Inflammatory macrophage treated with lipopolysaccharide for 4 hours (primary cell): ENCODE measurements around the gene OFD1.

Experiments used
- DNase-seq: peaks from one replicate; pipeline ENCODE4 v3.0.0-alpha.2; 2020

OFD1 gene

GRCh38 chrX:13752646-13753045 is 18.1 kb downstream of the OFD1 start:
- DNase-seq: peak; percentile 68

DNA sequence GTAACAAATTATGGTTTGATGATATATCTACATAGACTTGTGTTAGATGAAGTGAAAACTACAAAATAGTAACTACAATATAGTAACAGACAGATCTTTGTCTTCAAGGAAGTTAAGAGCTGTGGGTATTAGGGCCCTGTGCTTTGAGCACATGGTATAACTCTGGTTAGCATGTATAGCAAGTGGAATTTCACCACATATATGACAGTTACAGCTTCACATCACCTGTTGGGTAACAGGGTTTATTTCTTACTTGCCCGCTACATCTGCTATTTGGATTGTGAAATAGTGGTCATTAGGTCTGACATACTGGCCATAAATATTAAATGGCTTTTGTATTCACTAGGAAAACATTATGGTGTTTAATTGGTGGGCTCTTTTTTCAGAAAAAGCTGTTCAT is 20.2 kb downstream of the OFD1 start:
- DNase-seq: peak; percentile 57

- no peak for DNase-seq
Measured at GRCh38 chrX:13755254-13755653, 20.7 kb downstream of the OFD1 start.

DNA sequence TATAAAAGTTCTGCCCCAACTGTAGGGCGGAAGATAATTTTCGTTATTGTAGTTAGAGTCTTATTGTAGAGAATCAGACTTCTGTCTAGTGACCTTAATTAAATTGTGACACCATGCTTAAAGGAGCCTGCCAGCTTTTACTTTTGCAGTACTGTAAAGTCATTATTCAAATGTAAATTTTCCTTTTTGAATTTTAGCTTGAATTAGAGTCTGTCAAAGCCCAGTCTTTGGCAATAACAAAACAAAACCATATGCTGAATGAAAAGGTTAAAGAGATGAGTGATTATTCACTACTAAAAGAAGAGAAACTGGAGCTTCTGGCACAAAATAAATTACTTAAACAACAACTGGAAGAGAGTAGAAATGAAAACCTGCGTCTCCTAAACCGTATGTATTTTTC is 21.8 kb downstream of the OFD1 start:
- DNase-seq: no peak

DNA sequence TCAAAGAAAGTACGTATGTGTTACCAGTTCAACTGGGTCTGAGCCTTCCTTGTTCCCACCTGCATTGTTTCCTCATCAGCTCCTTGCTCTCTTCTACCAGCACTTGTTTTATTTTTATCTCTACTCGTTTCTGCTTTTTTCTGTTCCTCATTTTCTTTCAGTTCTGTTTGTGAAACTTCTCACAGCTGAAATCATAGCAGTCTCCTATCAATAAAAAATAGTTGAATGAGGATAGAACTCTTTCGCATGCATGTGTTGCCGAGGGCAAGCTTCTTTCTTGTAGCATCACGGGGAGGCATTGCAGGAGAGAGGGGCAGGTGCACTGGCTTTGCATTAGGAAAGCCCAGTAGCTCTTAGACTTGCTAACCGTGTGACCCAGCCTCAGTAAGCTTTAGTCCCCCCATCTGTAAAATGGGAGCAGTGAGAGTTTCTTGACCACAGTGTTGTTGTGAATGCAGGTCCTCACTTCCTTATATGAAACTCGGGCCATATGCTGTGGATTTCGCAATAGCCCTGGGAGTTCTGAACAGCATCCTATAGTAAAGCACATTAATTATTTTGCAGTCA is 24.7 kb downstream of the OFD1 start:
- DNase-seq: peak; percentile 51

DNA sequence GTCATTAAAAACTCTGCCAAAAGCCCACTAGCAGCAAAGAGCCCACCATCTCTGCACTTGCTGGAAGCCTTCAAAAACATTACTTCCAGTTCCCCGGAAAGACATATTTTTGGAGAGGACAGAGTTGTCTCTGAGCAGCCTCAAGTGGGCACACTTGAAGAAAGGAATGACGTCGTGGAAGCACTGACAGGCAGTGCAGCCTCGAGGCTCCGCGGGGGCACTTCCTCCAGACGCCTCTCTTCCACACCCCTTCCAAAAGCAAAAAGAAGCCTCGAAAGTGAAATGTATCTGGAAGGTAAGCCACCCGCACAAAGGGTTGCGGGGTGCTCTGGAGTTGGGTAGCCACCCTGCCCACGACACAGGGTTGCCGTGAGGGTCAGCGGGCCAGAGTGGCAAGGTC is 25.9 kb downstream of the OFD1 start:
- DNase-seq: peak; percentile 18

GRCh38 chrX:13761606-13762414 is 27.3 kb downstream of the OFD1 start:
- no peak for DNase-seq

GRCh38 chrX:13763489-13763888 is 28.9 kb downstream of the OFD1 start:
- DNase-seq: no peak

DNA sequence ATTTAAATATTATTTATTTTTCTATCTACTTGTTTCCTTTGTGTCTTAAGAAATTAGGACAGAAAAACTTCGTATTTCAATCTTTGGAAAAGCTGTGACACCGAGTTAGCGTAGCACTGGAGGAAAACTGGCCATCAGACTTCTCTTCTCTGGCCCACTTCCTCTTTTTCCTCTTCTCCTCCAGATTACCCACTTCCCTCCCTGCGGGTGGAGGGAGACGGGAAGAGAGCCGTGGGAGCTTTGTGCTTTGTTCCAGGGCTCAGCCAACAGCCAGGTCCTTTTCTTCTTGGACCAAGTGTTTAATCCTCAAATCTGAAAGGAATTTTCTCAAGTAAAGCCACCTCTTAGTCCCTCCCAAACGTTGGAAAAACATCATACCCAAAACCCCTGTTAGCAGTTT is 29.7 kb downstream of the OFD1 start:
- DNase-seq: peak; percentile 48

DNA sequence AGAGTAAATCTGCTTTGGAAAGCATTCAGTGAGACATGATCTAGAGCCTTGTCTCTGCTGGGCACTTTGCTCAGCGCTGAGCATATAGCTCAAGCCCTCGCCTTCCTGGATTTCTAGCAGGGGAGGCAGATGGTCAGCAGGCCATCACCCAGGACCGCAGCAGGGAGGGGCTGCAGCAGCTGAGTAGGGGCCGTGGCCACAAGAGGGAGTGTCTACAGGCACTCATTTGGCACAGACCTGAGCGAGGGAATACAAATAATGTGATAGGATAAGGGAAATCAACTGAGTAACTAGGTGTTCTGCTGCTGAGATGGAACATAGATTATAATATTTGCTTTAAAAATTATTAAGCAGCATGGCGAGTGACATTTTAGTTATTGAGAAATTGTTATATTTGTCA is 30.2 kb downstream of the OFD1 start:
- DNase-seq: no peak

DNA sequence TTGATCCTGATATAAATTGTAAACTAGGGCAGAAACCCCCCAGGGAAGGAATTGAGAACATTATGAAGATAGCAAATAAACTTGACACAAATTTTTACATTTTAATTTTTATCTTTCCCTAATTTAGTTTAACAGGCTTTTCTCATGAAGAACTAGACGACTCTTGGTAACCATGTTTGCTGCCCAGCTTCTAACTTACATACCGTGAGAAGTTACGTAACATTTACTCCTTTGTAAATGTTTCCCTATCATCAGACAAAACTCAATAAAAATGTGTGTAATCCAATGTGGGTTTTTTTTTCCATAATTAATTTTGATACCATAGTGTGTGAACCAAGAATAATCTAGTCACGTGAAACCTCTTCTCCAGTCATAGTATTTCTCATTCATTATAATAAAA is 34.4 kb downstream of the OFD1 start:
- DNase-seq: no peak

- no peak for DNase-seq
Measured at GRCh38 chrX:13770013-13770535, 35.5 kb downstream of the OFD1 start.

DNA sequence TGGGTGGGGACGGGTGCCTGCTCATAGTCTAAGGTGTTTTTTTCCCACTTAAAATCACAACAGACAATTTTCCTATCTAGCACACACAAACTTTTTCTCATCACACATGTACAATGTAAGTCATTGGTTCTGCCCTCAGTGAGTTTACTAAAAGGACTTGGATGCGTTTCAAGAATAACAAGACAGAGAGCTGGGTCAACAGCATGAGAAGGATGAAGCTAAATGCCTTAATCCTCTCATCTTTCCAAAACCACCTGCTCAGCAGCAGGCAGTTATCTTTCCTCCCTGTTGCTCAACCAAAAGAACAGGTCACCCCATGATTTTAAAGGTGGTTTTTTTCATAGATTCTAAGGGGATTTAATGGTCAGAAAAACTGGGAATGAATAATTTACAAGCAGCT is 40.1 kb downstream of the OFD1 start:
- no peak for DNase-seq

- no peak for DNase-seq
Measured at GRCh38 chrX:13775837-13776236, 41.3 kb downstream of the OFD1 start.

- no peak for DNase-seq
Measured at GRCh38 chrX:13776387-13776786, 41.8 kb downstream of the OFD1 start.

DNA sequence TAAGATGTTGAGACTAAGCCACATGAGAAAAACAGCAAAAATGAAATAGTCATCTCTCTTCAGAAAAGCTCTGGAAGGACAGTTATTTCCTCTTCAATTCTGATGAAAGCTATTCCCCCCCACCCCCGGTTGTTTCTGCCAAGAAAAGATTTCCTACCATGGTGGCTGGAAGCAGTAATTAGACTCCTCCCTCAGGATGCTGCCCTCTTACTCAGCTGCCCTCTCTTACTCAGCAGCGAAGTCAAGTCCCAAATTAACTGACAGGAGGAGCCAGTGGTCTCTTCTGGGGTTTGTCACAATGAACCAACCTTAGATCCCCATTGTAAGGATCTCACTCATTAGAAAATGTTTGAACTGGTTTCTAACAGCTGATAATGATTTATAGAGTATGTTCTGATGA is 44.4 kb downstream of the OFD1 start:
- peak; percentile 27 for DNase-seq

- no peak for DNase-seq
Measured at GRCh38 chrX:13780868-13781427, 46.4 kb downstream of the OFD1 start.

DNA sequence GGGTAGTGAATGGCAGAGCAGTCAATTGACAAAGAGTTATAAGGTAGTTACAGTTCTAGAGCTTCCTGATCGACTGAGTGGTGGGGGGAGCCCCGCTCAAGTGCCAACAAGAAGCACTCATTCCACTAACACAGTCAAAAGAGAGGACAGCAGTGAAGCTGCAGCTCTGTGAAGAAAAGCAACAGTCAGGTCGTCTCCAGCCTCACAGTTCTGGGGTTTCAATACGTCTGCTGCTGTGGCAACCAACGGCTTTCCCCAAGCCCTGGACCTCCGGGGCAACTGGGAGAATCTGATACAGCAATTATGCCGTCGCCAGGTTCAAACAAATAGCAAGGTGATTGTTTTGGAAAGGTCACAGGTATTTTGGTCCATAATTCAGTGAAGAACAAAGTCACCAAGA is 51.5 kb downstream of the OFD1 start:
- no peak for DNase-seq

GRCh38 chrX:13790206-13791131 is 55.9 kb downstream of the OFD1 start:
- DNase-seq: no peak

DNA sequence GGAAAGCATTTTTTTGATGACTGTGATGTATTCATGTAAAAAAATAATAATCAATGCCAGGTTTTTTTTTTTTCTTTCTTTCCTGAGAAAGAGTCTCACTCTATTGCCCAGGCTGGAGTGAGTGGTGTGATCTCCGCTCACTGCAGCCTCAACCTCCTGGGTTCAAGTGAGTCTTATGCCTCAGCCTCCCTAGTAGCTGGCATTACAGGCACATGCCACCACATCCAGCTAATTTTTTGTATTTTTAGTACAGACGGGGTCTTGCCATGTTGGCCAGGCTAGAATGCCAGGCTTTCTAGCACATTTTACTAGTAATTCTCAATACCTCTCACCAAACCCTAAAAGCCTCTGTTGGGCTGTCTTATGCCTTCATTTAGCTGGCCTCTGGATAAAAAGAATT is 56.6 kb downstream of the OFD1 start:
- DNase-seq: no peak

DNA sequence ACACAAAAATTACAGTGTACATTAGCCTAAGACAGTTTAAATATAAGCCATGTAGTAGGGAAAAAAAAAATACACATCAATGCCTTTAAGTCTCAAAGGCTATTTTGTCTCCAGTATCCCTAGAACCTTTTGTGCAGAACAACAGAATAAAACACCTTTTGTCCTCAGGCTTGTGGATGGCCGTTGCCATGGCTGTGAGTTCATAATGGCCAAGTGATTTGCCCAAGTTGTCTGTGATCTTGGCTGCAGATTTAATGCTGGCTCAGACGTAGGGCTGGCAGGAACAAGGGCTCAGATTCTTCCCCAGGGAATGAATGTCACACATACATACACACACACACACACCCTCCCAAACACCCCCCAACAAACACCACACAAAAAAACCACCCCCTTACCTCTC is 57.0 kb downstream of the OFD1 start:
- no peak for DNase-seq

DNA sequence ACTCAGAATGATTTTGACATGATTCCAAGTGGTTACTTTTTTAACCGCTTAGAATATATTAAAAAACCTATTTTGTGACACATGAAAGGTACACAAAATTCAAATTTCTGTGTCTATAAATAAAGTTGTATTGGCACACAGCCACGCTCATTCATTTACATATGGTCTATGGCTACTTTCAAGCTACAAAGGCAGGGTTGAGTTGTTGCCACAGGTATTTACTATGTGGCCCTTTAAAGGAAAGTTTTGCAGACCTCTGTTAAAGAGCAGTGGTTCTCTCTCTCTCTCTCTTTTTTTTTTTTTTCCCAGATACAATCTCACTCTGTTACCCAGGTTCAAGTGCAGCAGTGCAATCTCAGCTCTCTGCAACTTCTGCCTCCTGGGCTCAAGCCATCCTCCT is 59.3 kb downstream of the OFD1 start:
- DNase-seq: no peak

GRCh38 chrX:13794417-13794816 is 59.9 kb downstream of the OFD1 start:
- no peak for DNase-seq
